Measurements from ENCODE around the gene RHOH. TPM values are rescaled to one million over a fixed set of nuclear protein-coding genes. Genes with fewer than 3 reads are reported as not detected.
A peak's percentile ranks its signal among the peaks of the same experiment; 100 is the strongest.

The RHOH gene
- total and polyA plus RNA-seq, 9 of the 15 experiments (the other 6 are each of a cell fraction or from before 2014, with no cell fraction given): 14.3 to 37.7 (median 23.2) TPM

GRCh38 chr4:40205259-40206198 is 8.7 kb downstream of the RHOH start (continued):
- TF ChIP-seq HMBOX1 (IDR thresholded peaks at IDR 0.05): peak; percentile 83
- no peak for TF ChIP-seq PTRF (tag; IDR thresholded peaks at IDR 0.05)
- 0 out of 2 replicates have a peak, but pooled peaks have one; percentile 50 for TF ChIP-seq OTX1 (CRISPR knock-in tag; IDR thresholded peaks at IDR 0.05)
- TF ChIP-seq GTF3C2 (IDR thresholded peaks at IDR 0.05; ENCODE audit: borderline replicate concordance, extremely low read depth, insufficient read length): no peak
- TF ChIP-seq ZNF354B (CRISPR knock-in tag; IDR thresholded peaks at IDR 0.05): no peak
- no peak for TF ChIP-seq SMC3 (conservative IDR thresholded peaks at IDR 0.05; ENCODE audit: insufficient read depth, low read depth, low read length)
- TF ChIP-seq ZNF23 (CRISPR knock-in tag; IDR thresholded peaks at IDR 0.05): no peak
- no peak for TF ChIP-seq CHCHD3 (CRISPR knock-in tag; IDR thresholded peaks at IDR 0.05)
- TF ChIP-seq U2AF1 (optimal IDR thresholded peaks at IDR 0.05; ENCODE audit: low read depth, low read length): no peak
- TF ChIP-seq BRF1 (IDR thresholded peaks at IDR 0.05; ENCODE audit: borderline replicate concordance, extremely low read depth, insufficient read length): no peak
- TF ChIP-seq POLR2A (conservative IDR thresholded peaks at IDR 0.05): peak; percentile 63
- TF ChIP-seq RBM25 (IDR thresholded peaks at IDR 0.05; ENCODE audit: low read depth, low read length, severe bottlenecking): no peak
- TF ChIP-seq BMI1 (IDR thresholded peaks at IDR 0.05; ENCODE audit: low read length): no peak
- TF ChIP-seq TARDBP (IDR thresholded peaks at IDR 0.05): no peak
- TF ChIP-seq CEBPB (tag; IDR thresholded peaks at IDR 0.05): peak; percentile 92
- TF ChIP-seq GATAD2A (IDR thresholded peaks at IDR 0.05): peak; percentile 85
- no peak for TF ChIP-seq HNRNPH1 (optimal IDR thresholded peaks at IDR 0.05; ENCODE audit: low read depth, low read length)
- TF ChIP-seq ZBED1 (IDR thresholded peaks at IDR 0.05): no peak
- TF ChIP-seq ELK1 (CRISPR knock-in tag; IDR thresholded peaks at IDR 0.05): no peak
- no peak for TF ChIP-seq NFXL1 (CRISPR knock-in tag; IDR thresholded peaks at IDR 0.05)
- TF ChIP-seq ZKSCAN1 (IDR thresholded peaks at IDR 0.05; ENCODE audit: low read depth, low read length): no peak
- TF ChIP-seq COPS2 (conservative IDR thresholded peaks at IDR 0.05): no peak
- no peak for TF ChIP-seq ZBTB8A (IDR thresholded peaks at IDR 0.05; ENCODE audit: partially characterized antibody)
- TF ChIP-seq ZBTB43 (CRISPR knock-in tag; IDR thresholded peaks at IDR 0.05): no peak
- TF ChIP-seq ZNF212 (CRISPR knock-in tag; IDR thresholded peaks at IDR 0.05): no peak

Data from K562 (cell line).